Vagina (tissue), 2 donors: ENCODE measurements around the gene GH2. TPM values are rescaled to one million over a fixed set of nuclear protein-coding genes. Genes with fewer than 3 reads are reported as not detected.
A peak's percentile ranks its signal among the peaks of the same experiment; 100 is the strongest.

Experiments
- DNase-seq, 2 donors: peaks; one replicate each; pipeline ENCODE4 v3.0.0-alpha.2; 2017; ENCODE audit errors: extremely low spot score in 2 of 2
- H3K27ac ChIP-seq: fragments of 200-600 bp; sonication (generic); one replicate; pipeline ENCODE4 v1.5.1; 2019
- H3K27me3 ChIP-seq: fragments of 200-600 bp; sonication (generic); one replicate; pipeline ENCODE4 v1.5.1; 2019
- H3K36me3 ChIP-seq, 2 donors: fragments of 200-600 bp; sonication (generic); one replicate each; pipeline ENCODE4 v1.5.1; 2017 to 2019
- H3K4me1 ChIP-seq: fragments of 200-600 bp; sonication (generic); one replicate; pipeline ENCODE4 v1.5.1; 2019
- H3K4me3 ChIP-seq, 2 donors: fragments of 200-600 bp; sonication (generic); 1 replicate in 1 of 2; 2 replicates in 1 of 2; pipeline ENCODE4 v1.5.1; 2016 to 2019
- H3K9me3 ChIP-seq: fragments of 200-600 bp; sonication (generic); one replicate; pipeline ENCODE4 v1.5.1; 2019
- POLR2A ChIP-seq, 2 donors: fragments of 450-650 bp; IDR thresholded peaks; one replicate each; pipeline ENCODE4 v1.6.1; 2017; ENCODE audit warnings: antibody characterized with exemption in 2 of 2, mild to moderate bottlenecking in 2 of 2, moderate library complexity in 2 of 2
- POLR2AphosphoS5 ChIP-seq, 2 donors: sonication (generic); formaldehyde crosslinking; IDR thresholded peaks; one replicate each; pipeline ENCODE4 v1.9.0; 2017; ENCODE audit warnings: antibody characterized with exemption in 2 of 2, mild to moderate bottlenecking in 2 of 2, low read depth in 1 of 2; ENCODE audit not compliant: insufficient read depth in 1 of 2
- intact Hi-C: fragments of 100-400 bp; cut with DNase I; formaldehyde crosslinking; loops from one replicate; pipeline ENCODE4 v1.15.1; 2023
- total RNA-seq: library from RNA; depleted of rRNA; stranded (reverse); fragments of >200 nt; gene quantifications from one replicate; pipeline ENCODE4 v1.2.3, GENCODE V29; 2016
- TF ChIP-seq, protein P1 (sequence below), 3 experiments: fragments of 450-650 bp in 2 of 3; fragments of 200-600 bp in 1 of 3; sonication (generic) in 1 of 3; IDR thresholded peaks; one replicate each; pipeline ENCODE4 v1.5.1; 2017 to 2019; ENCODE audit warnings: antibody characterized with exemption in 3 of 3, mild to moderate bottlenecking in 2 of 3, moderate library complexity in 2 of 3

GH2 gene
- total RNA-seq, result not detected

DNA sequence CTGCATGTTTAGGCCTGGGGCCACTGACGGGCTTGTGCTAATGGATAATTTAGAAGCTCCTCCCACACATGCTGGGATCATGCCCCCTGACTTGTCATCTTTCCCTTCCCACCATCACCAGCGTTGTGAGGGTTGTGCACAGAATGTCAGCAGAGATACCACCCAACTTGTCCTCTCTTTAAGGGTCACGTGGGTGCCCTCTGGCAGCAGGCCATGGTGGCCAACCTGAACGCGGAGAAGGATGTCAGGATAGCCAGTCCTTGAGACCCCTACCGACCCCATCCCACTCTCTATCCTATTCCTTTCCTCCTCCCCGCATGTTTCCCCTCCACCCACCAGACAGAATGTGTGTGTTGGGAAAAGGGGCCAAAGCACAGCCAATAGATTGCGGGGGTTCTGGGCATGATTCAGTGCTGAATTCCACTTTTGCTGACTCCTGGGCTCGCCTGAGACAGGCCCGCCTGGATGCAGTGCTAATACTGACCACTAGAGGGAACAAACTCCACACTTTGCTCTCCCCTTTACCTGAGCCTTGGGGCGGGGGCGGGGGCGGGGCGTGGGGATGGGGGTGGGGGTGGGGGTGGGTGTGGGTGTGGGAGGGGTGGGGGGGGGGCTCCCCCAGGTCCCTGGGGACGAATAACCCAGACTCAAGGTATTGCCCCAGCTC is at the start of gene GH2:
GH2 (minus strand) TSS at position 10 of the 667 bp plus-strand sequence. CDS start 143 bp downstream, outside the sequence.
- TF ChIP-seq POLR2A (IDR thresholded peaks at IDR 0.05) (no peak), POLR2AphosphoS5 (IDR thresholded peaks at IDR 0.05; ENCODE audit: insufficient read depth in 1 of 2, low read depth in 1 of 2) (no peak)
- TF ChIP-seq, protein P1, sequence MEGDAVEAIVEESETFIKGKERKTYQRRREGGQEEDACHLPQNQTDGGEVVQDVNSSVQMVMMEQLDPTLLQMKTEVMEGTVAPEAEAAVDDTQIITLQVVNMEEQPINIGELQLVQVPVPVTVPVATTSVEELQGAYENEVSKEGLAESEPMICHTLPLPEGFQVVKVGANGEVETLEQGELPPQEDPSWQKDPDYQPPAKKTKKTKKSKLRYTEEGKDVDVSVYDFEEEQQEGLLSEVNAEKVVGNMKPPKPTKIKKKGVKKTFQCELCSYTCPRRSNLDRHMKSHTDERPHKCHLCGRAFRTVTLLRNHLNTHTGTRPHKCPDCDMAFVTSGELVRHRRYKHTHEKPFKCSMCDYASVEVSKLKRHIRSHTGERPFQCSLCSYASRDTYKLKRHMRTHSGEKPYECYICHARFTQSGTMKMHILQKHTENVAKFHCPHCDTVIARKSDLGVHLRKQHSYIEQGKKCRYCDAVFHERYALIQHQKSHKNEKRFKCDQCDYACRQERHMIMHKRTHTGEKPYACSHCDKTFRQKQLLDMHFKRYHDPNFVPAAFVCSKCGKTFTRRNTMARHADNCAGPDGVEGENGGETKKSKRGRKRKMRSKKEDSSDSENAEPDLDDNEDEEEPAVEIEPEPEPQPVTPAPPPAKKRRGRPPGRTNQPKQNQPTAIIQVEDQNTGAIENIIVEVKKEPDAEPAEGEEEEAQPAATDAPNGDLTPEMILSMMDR (IDR thresholded peaks at IDR 0.05), result peak in 2 of 3 experiments; percentile 12 to 21
- H3K9me3 ChIP-seq, result no peaks in the 10 kb centered on the region
- no peaks in the 10 kb centered on the region for H3K27me3 ChIP-seq
- DNase-seq, result no peak
- H3K27ac ChIP-seq, result no peak within 1 kb of the TSS
- no peaks in the 10 kb centered on the region for H3K36me3 ChIP-seq
- H3K4me1 ChIP-seq, result no peaks in the 10 kb centered on the region
- intact Hi-C loops, result no loop called here
- H3K4me3 ChIP-seq, result no peak within 1 kb of the TSS

DNA sequence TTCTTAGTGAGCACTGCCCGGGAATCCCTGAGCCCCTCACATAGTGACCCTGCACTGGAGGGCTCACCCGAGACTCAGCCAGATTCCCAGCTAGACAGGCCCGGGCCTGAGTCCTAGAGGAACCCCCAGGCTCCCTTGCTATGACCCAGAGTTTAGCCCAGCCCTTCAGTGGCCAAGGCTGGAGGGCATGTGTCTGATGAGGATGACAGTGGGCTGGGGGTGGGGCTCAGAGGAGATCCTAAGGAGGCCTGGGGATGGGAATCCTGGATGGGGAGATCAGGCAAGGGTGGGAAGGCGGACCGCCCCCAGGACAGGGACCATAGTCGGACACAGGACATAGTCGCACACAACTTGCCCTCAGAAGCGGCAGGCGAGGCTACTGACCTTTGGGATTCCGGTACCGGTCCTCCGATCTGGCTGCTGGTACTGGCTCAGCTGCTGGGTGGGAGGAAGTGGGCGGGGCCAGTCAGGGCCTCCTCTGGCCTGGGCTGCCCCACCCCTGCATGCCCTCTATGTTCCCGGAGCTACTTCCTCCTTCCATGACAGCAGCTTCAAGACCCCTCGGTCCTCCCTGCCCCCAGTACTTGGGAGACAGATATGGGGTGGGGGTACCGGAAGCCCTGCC is 49.3 kb upstream of the GH2 start:
- TF ChIP-seq, protein P1 (IDR thresholded peaks at IDR 0.05), result no peak
- no peak for TF ChIP-seq POLR2A (IDR thresholded peaks at IDR 0.05)
- no peak for TF ChIP-seq POLR2AphosphoS5 (IDR thresholded peaks at IDR 0.05; ENCODE audit: insufficient read depth in 1 of 2, low read depth in 1 of 2)
- DNase-seq, result no peak
- peaks cover 22% of the 10 kb centered on the region for H3K4me1 ChIP-seq
- H3K27ac ChIP-seq, result peak overlapping the region; percentile 63
- H3K9me3 ChIP-seq, result no peaks in the 10 kb centered on the region
- H3K27me3 ChIP-seq, result no peaks in the 10 kb centered on the region
- no peaks in the 10 kb centered on the region for H3K36me3 ChIP-seq
- intact Hi-C loops, result no loop called here
- peak overlapping the region; percentile 3 to 11 for H3K4me3 ChIP-seq

GRCh38 chr17:63929860-63930766 is 48.4 kb upstream of the GH2 start:
- Histone ChIP-seq H3K9me3 (no peaks in the 10 kb centered on the region), H3K27me3 (no peaks in the 10 kb centered on the region), H3K4me3 (peak overlapping the region in 1 of 2 donors; percentile 5), H3K4me1 (peaks cover 22% of the 10 kb centered on the region), H3K36me3 (no peaks in the 10 kb centered on the region), H3K27ac (peak overlapping the region; percentile 63)
- TF ChIP-seq POLR2AphosphoS5 (IDR thresholded peaks at IDR 0.05; ENCODE audit: insufficient read depth in 1 of 2, low read depth in 1 of 2), result peak in 1 of 2 donors; percentile 28
- TF ChIP-seq, protein P1 (IDR thresholded peaks at IDR 0.05), result no peak
- no peak for TF ChIP-seq POLR2A (IDR thresholded peaks at IDR 0.05)
- intact Hi-C loops, result no loop called here
- no peak for DNase-seq

- Histone ChIP-seq H3K4me3 (no peak overlapping the region), H3K27me3 (no peaks in the 10 kb centered on the region), H3K27ac (no peak overlapping the region), H3K4me1 (peaks cover 22% of the 10 kb centered on the region), H3K9me3 (no peaks in the 10 kb centered on the region), H3K36me3 (no peaks in the 10 kb centered on the region)
- intact Hi-C loops, result no loop called here
- TF ChIP-seq, protein P1 (IDR thresholded peaks at IDR 0.05), result no peak
- TF ChIP-seq POLR2A (IDR thresholded peaks at IDR 0.05) (no peak), POLR2AphosphoS5 (IDR thresholded peaks at IDR 0.05; ENCODE audit: insufficient read depth in 1 of 2, low read depth in 1 of 2) (no peak)
- no peak for DNase-seq
Observed at GRCh38 chr17:63928966-63929695, 47.4 kb upstream of the GH2 start.
